ENCODE measurements around the gene MAP2K6.

GRCh38 chr17:69454051-69454450, 39.6 kb downstream of the MAP2K6 start:
- TF ChIP-seq POLR2A (IDR thresholded peaks at IDR 0.05) (no peak), CTCF (IDR thresholded peaks at IDR 0.05) (no peak), POLR2AphosphoS5 (IDR thresholded peaks at IDR 0.05) (no peak)
